HuH-7.5 (cell line): ENCODE results near the gene KCNMB2.

Experiments used
- DNase-seq: peaks from one replicate; pipeline ENCODE4 v3.0.0; 2011; ENCODE audit warnings: low spot score

KCNMB2 gene

DNA sequence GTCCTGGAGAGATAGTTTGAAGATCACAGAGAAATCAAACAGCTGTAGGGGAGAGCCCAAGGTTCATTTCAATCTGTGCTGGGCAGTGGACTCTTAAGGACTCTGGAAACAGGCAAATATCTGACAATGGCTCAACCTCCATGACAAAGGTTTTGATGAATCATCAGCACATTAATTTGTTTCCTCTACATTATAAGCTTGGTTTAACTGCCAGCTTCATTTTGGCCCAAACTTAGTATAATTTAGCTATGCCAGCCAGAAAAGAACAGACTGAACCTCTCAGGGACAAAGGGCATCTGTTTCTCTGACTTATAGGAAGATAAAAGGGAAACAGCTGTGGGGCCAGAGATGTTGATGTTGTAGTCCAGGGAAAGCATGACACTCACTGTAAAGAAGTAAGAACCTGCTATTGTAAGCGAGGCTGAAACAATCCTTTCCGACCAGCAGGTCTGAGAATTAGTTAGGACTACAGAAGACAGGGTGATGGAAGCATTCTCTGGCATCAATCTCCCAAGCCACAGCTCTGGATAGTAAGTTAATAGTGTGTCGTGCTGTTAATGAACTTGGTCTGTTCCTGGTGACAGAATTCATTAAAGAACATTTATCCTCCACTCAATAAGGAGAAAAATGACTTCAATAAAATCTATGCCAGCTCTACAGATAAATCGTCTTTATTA, 110.1 kb downstream of the KCNMB2 start:
- DNase-seq: no peak

DNA sequence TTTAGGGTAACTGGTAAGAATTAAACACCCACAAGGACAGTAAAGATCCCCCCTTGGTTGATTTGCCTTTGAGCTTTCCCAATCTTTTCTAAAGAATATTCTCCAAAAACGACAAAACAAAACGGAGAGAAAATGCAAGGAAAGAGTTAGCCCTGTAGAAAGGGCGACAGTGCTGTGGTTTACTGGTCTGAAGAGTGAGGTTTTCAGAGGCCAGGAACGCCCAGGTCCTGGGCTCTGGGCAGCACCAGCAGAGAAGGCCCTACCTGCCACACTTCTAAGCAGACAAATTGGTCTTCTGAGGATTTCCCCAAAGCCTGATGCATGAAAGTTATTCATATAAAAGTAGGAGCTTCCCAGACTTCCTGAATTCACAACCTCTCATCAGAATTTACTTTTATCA, 119.3 kb downstream of the KCNMB2 start:
- DNase-seq: no peak

DNA sequence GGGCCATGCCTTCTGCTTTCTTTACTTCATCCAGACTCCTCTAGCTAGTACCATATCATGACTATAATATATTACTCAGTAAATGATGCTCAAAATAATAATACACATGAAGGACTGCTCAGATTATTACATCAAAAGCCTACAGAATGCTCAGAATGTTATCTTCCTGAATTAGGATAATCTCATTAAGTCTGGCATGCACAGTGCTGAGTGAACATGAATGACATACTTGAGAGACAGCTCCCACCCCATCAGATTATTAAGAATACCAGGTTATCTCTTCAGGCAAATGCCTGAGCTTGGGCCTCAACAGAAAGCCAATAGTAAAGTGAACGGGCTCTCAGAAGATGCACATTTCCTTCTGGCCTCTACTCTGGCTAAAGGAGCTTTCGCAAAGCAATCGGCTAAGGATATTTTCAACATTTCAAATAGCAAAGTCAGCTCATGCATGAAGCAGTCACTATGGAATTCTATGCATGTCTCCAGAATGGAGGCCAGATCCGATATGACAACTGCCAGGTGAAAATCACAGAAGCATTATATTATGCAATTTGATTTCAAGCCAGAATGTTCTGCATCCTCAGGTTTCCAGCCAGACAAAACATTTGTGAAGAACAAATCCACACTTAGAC, 122.6 kb downstream of the KCNMB2 start:
- no peak for DNase-seq

DNA sequence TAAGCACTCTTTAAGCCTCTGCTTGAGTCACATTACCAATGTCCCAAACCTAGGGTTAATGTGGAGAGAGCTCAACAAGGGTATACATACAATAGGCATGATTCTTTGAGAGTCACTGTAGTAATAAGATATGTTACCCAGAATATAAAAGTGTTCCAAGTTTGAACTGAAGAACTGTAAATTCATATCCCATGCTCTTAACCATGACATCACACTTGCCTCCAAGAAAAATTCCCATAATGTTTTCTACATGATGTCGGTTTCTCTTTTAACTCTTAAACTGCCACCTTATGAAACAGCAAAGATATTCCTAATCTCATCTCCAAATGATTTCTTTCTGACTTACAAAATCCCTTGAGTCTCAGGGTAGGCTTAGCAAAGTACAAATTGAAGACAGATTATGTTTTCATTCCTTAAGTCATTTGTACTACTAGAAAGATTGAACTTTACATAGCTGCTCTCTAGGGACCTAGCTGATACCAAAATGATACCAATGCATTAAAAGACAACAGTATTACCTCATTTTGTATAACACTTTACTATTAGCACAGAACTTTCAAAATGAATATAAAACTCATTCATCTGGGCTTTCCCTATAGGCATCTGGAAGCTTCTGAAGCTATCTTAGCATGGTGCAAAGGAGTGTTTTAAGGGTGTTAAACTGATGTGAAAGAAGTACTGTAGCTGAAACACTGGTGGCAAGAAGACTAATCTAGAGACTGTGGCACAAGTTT, 127.1 kb downstream of the KCNMB2 start:
- no peak for DNase-seq

DNA sequence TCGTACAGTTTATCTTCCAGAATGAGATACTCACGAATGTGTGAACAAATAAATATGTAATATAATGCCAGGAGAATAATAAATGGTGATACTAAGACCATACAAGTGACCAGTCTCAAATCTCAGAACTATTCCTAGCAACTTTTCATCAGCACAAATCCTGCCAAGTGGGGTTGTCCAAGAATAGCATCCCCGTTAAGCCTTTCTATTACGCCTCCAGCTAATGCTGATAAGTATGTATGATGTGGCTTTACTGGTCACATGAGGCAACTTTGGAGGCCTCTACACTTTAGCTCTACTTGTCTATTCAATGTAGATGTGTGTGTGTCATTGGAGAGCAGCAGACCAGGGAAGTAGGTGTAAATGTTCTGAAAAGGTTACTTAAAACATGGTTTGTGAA, 129.5 kb downstream of the KCNMB2 start:
- DNase-seq: no peak

DNA sequence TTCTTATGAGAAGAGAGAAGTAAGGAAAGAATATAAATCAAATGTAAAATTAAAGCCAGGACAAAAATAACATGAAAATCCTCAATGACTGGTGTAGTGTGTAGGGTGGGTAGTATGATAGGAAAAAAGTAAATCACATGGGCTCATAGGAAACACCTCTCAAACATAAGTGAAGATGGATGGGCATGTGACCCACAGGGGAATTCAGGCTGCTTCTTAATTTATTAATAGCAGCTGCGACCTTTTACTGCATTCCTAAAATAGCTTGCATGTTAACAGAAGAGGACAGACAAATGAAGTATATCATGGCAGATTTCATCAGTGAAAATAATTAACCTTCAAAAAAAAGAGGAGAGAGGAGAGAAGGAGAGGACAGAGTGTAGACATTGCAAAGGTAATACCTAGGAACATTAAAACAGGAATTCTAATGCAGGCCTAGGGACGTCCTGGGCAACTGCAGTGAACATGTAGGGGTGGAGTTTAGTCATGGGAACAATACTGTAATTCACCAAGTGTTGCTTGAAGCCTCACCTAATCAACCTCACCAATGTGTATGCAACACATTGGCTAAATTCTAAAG, 132.9 kb downstream of the KCNMB2 start:
- no peak for DNase-seq

DNA sequence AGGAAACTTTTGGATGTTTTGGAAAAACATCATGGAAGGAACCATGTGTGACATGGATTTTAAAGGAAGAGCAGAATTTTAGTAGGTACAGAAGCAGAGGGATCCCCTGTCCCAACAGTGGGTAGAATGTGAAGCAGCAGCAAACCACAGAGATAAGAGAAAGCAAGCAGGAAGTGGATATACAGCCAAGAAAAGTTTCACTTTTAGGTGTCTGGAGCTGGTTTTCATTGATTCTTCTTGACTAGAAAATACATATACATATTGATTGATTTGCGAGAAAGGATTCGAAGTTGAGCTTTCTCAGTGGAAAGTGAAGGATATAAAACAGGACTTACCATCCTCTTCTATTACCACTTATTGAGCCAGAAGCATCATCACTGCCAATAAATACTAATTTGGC, 133.5 kb downstream of the KCNMB2 start:
- DNase-seq: no peak

DNA sequence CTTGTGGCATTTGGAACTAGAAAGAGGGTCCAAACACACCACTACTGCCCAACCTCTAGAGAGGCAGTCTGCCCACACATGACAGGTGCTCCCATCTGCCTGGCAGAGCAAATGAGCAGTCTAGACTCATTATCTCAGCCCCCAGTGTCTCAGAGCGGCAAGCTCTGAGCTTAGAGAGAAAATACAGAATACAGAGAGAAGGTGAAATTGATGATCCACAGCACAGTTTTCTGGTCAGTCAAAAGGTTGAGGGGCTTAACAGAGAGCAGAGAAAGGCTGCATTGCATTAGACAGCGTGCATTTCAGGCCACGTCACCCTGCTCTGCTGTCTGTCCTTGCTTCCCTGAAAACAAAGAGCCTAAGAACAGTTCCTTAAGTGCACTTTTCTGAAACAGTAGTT, 135.1 kb downstream of the KCNMB2 start:
- DNase-seq: no peak

DNA sequence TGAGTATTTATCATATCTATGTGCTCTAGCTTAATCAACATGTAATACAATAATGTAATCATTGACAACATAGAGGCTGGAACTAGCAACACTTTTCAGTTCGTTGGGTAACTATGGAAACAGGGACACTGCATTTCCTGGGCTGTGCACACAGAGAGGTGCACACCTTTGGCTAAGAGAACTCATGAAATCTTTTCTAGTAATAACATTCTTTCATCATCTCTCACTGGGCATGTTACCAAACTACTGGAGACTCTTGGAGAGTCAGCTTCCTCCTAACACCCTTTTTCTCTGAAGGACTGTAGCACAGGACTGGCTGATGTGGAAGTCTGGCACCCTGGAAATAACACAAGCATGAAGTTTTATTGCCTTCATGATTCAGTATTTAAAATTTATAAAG, 135.6 kb downstream of the KCNMB2 start:
- no peak for DNase-seq

DNA sequence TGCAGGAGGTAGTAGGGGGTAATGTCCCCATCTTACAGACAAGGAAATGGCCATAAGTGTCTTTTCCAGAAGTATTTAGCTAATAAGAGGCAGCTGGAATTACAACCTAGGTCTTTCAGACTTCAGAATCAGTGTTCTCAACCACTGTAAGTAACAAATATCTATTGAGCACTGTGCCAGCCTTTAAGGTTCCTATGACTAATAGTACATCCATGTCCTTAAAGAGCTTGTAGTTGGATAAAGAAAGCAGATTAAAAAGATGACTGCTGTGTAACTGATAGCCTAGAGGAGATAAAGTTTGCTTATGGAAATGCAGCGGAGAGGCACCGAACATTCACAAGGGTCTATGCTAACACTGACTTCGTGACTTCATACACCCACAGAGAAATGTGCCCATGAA, 136.0 kb downstream of the KCNMB2 start:
- DNase-seq: no peak

DNA sequence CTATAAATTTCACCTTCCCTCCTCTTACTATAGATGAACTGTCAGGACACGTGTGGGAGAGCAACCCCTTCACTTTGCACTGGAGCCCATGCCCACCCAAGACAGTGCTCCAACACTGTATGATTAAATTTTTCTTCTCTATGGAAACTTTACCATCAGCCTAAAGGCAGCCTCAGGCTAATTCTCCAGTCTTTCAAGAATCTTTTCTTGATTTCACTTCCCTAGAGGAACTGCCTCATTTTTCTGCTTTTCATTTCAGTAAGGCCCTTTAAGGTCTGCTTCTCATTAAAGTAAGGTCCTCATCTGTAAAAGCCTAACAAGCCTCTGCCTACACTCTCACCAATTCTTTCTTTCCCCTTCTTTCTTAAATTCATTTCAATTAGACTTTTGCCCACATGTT, 137.3 kb downstream of the KCNMB2 start:
- DNase-seq: no peak

DNA sequence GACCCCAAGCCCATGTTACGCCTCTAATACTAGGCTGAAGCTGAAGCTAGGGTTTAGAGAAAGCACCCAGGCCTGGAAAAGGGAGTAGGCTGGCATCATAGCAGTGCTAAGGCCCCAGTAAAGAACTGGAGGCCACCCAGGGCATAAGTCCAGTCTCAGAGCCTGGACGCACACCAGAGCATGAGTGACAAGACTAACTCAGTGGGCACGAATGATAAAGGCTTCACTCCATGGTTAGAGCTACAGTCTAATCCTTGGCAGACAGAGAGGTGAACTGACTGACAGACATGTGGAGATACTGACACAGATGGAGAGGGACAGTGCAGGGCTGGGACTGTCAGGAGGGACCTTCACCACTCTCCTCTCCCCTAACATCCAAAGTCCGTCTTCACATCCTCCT, 139.8 kb downstream of the KCNMB2 start:
- DNase-seq: no peak

DNA sequence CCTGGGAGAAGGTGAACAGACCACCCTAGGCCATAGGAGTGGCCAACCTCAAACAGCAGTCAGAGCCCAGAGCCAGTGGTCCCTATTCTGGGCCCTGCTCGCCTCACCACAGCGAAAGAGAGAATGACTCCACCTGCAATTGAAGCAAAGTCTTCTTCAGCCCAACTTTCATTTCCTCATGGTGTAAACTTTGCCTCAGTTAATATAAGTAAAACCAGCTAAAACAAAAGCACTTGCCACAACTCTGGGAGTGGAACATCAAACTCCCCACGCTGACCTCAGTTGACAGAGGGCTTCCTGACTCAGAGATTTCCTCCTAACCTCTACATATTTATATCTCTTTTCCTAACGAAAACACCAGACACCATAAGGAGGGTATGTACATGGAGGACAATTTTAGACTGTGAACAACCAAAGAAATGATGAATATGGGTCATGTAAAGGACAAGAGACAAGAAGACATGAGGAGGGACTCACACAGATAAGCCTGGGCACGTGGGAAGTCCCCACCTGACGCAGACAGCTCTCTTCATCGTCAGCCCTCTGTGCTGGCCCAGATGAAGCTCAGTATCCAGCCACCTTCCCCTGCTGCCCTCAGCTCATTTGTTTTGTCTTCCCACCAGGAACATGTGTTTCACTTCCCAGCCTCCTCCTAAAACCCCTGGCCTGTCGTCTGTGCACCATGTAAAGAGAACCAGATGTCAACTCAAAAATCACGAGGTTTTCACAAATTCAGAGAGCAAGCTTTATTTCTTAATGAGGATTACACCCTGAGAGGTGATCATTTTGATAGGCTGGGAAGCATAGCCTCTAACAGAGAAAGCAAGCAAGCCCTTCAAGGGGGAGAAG, 140.9 kb downstream of the KCNMB2 start:
- no peak for DNase-seq

DNA sequence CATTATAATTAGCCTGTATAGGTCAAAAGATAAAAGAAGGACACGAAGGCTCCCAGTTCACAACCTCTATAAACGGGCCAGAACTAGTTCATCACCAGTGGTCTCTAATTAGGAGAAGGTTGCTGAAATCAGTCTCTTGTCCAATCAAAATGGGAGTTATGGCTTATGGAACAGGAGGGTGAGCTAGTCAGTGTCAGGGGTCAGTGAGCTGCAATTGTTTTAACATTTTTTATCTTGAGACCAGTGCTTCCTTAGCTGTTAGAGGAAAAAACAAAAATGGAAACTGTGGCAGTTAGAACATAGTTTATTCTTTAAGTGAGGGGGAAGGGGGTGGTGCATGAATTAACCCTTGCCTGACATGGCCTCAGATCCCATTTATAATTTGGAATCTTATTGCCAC, 141.7 kb downstream of the KCNMB2 start:
- no peak for DNase-seq

DNA sequence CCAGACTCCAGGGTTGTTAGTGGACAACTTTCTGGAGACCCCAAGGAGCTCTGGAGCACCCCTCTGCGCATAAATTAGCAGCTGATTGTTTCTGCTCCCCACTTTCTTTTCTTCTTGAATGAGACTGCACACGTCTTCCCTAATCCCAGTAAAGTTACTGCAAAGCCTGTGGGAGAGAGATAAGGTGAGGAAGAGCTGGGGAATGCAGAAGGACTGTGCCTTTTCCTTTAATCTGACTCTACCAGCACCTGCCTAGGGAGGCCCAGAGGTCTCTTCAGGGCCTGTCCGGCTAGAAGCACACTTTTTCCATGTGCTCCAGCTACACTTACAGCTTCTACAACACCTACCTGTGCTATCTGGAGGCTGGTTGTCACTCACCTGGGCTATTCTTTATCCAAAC, 143.8 kb downstream of the KCNMB2 start:
- no peak for DNase-seq

DNA sequence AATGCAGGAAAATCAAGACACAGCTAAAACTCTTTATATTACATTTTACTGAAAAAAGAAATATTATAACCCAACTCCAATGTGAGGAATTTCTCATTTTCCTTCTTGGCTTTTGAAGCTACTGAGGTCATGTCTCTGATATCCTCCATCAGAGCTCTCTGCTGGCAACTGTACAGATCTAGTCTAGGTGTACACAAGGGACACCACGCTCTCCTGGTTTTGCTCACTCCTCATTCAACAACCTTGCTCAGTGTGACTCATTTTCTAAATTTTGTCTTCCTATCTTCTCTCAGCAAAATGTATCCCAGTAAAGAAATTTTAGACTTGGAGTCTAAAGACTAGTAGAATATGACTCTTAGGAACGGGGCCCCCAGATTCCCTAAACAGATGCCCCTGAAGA, 144.3 kb downstream of the KCNMB2 start:
- DNase-seq: no peak

DNA sequence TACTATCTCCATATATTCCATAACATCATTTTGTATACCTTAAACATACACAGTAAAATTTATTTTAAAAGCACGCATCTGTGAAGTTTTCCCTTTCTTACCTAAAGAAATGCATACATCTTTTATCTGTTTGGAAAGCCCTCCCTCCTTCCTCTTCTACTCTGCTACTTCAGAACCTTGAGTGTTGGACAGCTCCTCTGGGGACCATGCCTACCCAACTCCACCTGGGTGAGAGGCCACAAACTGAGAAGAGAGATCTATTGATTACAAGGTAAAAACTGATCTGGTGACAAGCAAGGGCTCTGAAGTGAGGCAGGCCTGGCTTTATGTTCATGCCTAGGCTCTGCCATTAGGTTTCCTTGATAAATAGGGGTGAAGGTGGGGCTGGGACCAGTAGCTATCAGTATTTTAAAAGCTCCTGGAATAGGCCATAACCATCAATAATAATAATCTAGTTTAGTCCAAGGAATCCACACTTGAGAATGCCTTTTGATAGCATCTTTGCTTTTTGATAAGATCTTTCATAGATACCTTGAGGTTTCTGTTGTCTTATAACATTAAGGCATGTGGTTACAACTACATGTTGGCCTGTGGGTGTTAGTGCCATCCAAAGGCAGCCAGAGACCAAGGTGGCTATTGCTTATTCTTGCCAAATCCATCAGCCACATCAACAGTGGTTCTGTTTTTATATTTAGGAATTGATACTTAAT, 148.8 kb downstream of the KCNMB2 start:
- DNase-seq: no peak

DNA sequence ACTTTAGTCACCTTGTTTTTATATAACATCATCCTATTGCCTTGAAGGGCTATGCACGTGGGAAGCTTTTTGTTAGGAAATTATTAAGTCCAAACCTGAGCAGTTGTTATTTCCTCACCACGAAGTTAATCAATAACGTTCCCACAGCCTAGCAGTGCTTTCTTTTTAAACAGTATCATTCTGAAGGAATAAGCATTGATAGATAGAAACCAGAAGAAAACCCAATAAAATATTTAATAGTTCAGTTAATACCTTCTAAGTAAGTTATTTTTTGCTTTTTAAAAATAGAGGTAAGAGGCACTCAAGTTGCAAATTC, 149.3 kb downstream of the KCNMB2 start:
- no peak for DNase-seq

DNA sequence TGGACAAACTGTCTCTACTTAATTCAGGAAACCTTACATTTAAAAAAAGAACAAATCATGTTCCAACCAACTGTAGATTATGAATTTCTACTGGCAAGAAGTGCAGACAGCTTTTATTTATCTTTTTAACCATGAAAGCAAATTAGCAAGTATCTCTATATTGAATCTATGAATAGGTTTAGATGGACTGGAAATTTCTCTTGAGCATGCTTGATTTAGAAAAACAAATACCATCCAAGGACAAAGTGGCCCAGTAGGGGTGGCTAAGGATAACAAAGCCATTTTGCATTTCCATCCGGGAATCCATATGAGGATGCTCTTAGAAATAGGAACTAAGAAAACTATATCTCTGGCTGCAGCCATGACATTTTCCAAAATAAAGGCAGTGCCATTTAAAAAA, 150.6 kb downstream of the KCNMB2 start:
- no peak for DNase-seq

DNA sequence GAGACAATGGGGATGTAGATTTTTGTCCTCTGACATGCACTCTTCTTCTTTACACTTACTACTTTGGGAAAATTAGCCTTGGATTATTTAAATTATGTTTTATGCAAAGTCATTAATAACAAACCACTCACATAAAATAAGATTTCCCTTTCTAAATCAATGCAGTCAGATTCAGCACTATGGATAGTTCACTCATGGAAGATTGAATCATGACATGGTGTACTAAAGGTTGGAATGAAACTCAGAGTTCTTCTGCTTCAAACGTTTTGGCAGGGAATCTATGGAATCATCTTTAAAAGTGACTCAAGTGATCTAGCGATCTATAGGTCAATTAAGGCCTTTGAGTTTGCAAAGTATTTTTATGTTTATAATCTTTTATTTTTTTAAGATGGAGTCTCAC, 154.3 kb downstream of the KCNMB2 start:
- no peak for DNase-seq

DNA sequence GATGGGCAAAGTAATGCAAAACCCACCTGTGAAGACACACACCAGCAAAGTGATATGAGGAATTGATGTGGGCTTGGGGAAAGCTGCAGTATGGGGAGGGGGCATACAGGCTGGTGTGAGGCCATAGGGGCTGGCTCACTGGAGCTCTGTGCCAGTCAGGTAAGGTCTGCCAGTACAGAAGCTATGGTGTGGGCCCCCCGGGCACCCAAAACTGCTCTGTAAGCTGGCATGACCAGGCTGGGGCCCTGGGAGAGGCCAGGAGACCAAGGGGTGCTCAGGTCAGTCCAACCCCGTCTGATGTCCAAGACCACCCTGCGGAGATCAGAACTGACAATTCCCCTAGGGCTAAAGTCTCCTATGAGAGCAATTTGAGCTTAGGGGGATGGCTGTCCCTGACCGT, 163.1 kb downstream of the KCNMB2 start:
- DNase-seq: no peak

DNA sequence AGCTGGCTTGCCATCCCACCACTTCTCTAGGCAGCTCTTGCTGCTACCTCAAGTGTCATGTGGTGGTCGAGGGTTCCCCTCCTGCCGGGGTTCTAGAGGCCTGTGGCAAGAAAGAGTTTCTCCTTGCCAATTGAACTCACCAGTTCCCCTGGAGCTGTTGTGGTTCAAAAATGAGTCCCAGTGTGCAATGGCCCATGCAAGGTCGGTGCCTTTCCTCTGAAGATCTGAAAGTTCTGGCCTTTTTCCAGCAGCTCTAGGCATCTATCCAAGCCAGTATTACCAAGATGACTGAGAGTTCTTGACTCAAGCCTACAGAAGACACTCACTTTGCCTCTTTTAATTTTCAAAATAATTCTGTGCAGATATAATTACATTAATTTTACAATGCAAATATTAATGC, 163.6 kb downstream of the KCNMB2 start:
- no peak for DNase-seq
